MG63 (cell line): ENCODE results near the gene CD2AP. TPM values are rescaled to one million over a fixed set of nuclear protein-coding genes. Genes with fewer than 3 reads are reported as not detected.
"Not testable (repeated sequence)": the region's sequence is repeated elsewhere in the genome, so short reads cannot be mapped to it uniquely, and the experiment has no call there.

ENCODE experiments used
- DNase-seq: peaks from one replicate; pipeline ENCODE4 v3.0.0-alpha.2; 2020
- H3K27me3 ChIP-seq: fragments of 250-450 bp; sonication (Bioruptor Pico); 2 replicates; pipeline ENCODE4 v1.5.1; 2020; ENCODE audit warnings: mild to moderate bottlenecking, moderate library complexity
- H3K36me3 ChIP-seq: fragments of 250-450 bp; sonication (Bioruptor Pico); 2 replicates; pipeline ENCODE4 v1.5.1; 2020; ENCODE audit warnings: mild to moderate bottlenecking, moderate library complexity
- H3K4me3 ChIP-seq: fragments of 250-450 bp; sonication (Bioruptor Pico); 2 replicates; pipeline ENCODE4 v1.5.1; 2020; ENCODE audit warnings: mild to moderate bottlenecking, moderate library complexity
- H3K9me3 ChIP-seq: fragments of 250-450 bp; sonication (Bioruptor Pico); 2 replicates; pipeline ENCODE4 v1.5.1; 2020; ENCODE audit warnings: mild to moderate bottlenecking, moderate library complexity
- total RNA-seq: library from RNA; depleted of rRNA; stranded (reverse); fragments of >200 nt; shearing (Covaris generic); gene quantifications from 2 replicates; pipeline ENCODE4 v1.2.3, GENCODE V29; 2014; ENCODE audit warnings: low replicate concordance

Gene CD2AP
- total RNA-seq, 1 experiment from 2014 or later = 14.2 TPM

DNA sequence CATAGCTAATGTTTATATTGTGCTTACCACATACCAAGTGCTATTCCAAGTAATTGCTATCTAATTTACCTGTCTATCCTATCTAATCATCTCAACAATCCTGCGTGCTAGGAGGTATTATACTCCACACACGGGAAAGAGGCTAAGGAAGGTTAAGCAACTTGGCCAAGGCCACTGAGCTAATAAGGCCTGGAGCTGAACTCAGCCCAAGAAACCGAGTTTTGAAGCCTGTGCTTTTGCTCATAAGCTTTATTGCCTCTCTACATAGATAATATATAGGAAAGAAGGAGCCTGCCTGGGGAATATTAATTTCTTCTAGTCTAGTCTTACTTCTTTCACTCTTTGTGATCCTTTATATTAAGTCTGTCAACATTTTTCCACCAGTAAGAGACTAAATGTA lies 153.0 kb downstream of the CD2AP start:
- Histone ChIP-seq H3K27me3 (no peaks in the 10 kb centered on the region), H3K36me3 (no peaks in the 10 kb centered on the region), H3K4me3 (no peak overlapping the region), H3K9me3 (no peaks in the 10 kb centered on the region)
- no peak for DNase-seq

DNA sequence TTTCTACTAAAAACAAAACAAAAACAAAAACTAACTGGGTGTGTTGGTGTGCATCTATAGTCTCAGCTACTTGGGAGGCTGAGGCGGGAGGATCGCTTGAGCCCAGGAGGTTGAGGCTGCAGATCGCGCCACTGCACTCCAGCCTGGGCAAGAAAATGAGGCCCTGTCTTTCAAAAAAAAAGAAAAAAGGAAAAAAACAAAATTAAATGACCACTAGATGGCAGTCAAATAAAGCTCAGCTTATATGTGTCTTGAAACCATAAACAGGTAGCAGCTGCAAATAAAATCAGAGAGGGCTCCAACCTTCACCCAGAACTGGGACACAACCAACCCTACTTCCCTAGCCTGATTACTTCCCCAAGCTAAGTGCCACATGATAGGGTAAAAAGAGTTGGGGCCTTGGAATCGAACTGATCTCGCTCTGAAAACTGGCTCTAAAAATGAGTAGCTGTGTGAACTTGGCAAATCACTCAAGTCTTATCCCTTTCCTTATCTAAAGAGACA lies 153.7 kb downstream of the CD2AP start:
- H3K4me3 ChIP-seq = no peak overlapping the region
- H3K36me3 ChIP-seq = no peaks in the 10 kb centered on the region
- no peaks in the 10 kb centered on the region for H3K9me3 ChIP-seq
- peak; percentile 12 for DNase-seq
- no peaks in the 10 kb centered on the region for H3K27me3 ChIP-seq

DNA sequence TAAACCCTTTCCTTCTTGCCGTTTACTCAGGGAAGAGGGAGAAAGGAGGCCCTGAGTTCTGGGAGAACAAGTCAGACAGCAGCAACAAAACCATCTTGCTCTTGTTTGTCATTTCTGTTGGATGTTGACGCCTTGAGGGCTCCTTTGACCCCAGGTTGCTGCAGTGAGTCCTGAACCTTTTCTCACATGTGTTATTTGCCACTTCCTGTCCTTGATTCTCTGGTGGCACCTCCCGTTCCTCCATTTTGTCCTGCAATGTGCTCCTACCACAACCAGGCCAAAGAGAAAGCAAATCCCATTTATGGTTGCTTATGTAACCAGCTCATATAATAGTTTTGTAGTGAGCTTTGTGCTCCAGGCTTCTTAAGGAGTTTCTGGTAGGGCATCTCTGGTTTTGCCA lies 154.2 kb downstream of the CD2AP start:
- Histone ChIP-seq H3K4me3 (no peak overlapping the region), H3K9me3 (peaks cover under 1% of the 10 kb centered on the region; the same call in 1 of the 2 replicates), H3K27me3 (no peaks in the 10 kb centered on the region), H3K36me3 (no peaks in the 10 kb centered on the region)
- DNase-seq = no peak

DNA sequence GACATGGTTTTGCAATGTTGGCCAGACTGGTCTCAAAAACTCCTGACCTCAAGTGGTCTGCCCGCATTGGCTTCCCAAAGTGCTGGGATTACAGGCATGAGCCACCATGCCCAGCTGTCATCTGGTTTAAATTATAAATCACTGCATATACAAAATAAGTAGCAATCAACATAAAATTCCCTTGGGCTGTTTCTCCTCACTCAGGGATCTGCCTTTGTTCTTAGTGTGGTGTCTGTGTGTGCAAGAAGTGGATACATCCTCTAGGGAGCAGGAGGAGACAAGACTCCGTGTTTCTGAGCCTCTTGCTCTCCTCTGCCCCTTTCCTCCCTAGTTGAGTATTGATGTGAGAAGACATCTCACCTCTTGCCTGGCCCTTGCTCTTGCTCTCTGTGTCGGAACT lies 155.6 kb downstream of the CD2AP start:
- Histone ChIP-seq H3K36me3 (no peaks in the 10 kb centered on the region), H3K27me3 (no peaks in the 10 kb centered on the region), H3K9me3 (peaks cover 2% of the 10 kb centered on the region; the same call in 1 of the 2 replicates), H3K4me3 (no peak overlapping the region)
- peak; percentile 31 for DNase-seq

DNA sequence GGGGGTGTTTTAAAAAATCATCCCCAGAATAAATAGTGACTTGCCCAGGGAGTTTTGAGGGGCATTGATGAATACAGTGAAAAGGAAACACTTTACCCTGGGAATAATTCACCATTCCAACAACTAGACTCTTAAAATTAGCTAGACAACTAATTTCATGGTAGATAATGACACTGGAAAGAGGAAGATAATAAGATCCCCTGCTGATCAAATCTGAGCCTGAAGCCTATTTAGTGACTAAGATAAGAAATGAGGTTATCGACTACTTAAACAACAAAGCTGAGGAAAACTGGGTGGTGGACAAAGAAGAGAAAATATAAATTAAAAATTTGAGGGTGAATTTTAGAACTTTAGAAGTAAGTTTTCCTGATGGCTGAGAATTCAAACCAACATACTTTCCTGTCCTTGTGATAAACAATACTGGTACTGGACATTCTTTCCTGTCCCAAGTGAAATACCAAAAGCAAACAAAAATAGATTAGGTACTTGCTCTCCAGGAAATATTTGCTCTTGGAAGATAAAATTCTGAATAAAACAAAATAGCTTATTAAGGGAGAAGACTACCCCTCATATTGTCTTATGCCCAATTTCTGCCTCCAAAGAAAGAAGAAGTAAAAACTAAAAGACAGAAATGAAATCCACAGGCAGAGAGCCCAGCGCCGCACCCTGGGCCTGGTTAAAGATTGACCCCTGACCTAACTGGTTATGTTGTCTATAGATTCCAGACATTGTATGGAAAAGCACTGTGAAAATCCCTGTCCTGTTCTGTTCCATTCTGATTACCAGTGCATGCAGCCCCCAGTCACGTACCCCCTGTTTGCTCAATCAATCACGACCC lies 156.8 kb downstream of the CD2AP start:
- DNase-seq = no peak
- Histone ChIP-seq H3K9me3 (peaks cover 2% of the 10 kb centered on the region; the same call in 1 of the 2 replicates), H3K27me3 (no peaks in the 10 kb centered on the region), H3K36me3 (no peaks in the 10 kb centered on the region), H3K4me3 (no peak overlapping the region)

DNA sequence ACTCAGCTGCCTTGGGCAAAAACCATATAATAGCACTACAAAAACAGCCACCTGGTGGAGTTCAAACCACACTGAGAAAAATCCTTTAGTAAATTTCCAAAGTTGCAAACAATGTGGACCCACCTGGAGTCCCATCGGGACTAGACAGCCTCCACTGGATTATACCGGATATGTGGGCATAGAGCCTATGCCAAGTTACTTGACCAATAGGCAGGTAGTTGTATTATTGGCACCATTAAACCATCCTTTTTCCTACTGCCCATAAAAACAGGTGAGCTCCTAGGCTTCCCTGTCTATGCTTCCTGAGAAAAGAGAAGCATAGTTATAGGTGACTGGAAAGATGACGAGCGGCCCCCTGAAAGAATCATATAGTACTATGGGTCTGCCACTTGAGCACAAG lies 169.1 kb downstream of the CD2AP start:
- H3K27me3 ChIP-seq = no peaks in the 10 kb centered on the region
- no peak for DNase-seq
- no peaks in the 10 kb centered on the region for H3K9me3 ChIP-seq
- no peak overlapping the region for H3K4me3 ChIP-seq
- H3K36me3 ChIP-seq = no peaks in the 10 kb centered on the region

DNA sequence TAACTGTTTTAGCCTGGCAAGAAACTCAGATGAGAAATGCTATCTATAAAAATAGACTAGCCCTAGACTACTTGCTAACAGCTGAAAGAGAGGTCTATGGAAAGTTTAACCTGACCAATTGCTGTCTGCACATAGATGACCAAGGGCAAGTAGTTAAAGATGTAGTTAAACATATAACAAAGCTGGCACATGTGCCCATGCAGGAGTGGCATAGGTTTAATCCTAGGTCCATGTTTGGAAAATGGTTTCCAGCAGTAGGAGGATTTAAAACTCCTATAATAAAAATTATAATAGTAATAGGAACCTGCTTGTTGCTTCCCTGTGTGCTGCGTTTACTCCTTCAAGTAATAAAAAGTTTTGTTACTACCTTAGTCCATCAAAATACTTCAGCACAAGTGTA lies 169.6 kb downstream of the CD2AP start:
- Histone ChIP-seq H3K4me3 (no peak overlapping the region), H3K36me3 (no peaks in the 10 kb centered on the region), H3K9me3 (no peaks in the 10 kb centered on the region), H3K27me3 (no peaks in the 10 kb centered on the region)
- no peak for DNase-seq

DNA sequence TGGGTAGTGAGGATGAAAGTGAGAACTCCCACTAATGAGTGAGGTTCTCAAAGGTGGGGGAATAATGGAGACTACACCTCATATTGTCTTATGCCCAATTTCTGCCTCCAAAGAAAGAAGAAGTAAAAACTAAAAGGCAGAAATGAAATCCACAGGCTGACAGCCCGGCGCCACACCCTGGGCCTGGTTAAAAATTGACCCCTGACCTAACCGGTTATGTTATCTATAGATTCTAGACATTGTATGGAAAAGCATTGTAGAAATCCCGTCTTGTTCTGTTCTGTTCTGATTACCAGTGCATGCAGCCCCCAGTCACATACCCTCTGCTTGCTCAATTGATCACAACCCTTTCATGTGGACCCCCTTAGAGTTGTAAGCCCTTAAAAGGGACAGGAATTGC lies 170.0 kb downstream of the CD2AP start:
- not testable (repeated sequence) for H3K4me3 ChIP-seq, H3K9me3 ChIP-seq, H3K36me3 ChIP-seq, H3K27me3 ChIP-seq, DNase-seq

DNA sequence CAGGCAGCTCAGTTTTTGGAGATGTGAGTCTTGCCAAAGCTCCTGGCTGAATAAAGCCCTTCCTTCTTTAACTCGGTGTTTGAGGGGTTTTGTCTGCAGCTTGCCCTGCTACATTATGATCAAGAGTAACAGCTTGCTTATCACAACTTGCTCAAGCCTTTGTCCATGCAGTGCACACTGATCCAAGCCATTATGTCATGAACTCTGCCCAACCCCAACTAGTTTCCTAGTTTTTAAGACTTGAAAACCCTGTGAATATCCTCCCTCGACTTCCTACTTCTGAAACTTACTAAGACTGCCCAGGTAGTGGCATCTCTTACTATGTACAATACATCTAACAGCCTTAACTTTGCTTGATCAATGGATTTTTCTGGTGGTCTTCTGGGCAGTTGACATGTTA lies 170.4 kb downstream of the CD2AP start:
- DNase-seq = no peak
- H3K9me3 ChIP-seq = peaks cover 2% of the 10 kb centered on the region; the same call in 1 of the 2 replicates
- no peaks in the 10 kb centered on the region for H3K27me3 ChIP-seq
- H3K36me3 ChIP-seq = no peaks in the 10 kb centered on the region
- H3K4me3 ChIP-seq = no peak overlapping the region

DNA sequence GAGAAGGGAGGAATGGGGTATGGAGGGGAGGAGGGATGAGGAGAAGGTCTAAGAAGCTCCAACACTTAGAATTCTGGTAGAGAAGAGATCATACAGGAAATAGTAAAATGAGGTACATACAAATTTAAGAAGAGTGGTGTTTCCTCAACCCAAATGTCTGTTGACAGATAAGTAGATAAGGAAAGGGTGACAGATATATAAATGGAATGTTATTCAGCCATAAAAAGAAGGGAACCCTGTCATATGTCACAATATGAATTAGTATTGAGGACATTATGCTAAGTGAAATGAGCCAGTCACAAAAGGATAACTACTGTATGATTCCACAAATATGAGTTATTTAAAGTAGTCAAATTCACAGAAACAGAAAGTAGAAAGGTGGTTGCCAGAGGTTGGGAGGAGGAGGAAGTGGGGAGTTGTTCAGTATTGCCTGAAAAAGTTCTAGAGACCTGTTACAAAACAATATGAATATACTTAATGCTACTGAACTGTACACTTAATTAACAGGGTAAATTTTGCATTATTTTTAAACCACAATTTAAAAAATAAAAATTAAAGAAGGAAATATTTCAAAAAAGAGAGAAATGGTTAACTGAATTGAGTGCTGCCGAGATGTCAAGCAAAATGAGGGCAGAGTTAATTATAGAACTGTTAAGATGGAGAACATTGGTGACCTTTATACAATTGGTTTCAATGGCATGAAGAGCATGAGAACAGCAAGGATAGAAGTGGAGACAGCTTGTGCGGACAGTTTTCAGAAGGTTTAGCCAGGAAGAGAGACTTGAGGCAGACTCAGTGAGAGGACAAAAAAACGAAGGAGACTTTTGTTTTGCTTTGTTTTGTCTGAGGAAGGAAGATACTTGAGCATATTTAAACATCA lies 173.2 kb downstream of the CD2AP start:
- H3K9me3 ChIP-seq = peaks cover 2% of the 10 kb centered on the region; the same call in 1 of the 2 replicates
- DNase-seq = no peak
- H3K36me3 ChIP-seq = no peaks in the 10 kb centered on the region
- H3K27me3 ChIP-seq = no peaks in the 10 kb centered on the region
- no peak overlapping the region for H3K4me3 ChIP-seq

DNA sequence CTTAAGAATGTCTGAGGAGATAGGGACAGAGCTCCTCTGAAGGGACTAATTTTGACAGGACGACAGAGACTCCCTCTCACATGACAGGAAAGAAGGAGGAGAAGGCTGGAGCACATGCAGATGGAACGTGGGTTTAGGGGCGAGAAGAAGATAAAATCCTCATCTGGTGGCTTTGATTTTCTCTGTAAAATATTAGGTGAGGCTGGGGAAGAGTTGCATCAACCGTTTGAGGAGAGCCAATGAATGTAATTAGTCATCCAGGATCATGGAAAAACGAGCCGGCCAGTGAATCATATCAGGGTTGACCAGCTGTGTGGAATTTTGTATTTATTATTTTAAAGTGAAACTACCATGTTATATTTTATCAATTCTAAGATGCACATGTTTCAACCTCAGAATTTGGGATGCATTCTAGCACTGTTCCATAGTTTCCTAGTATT lies 173.9 kb downstream of the CD2AP start:
- H3K36me3 ChIP-seq = no peaks in the 10 kb centered on the region
- peaks cover 2% of the 10 kb centered on the region; the same call in 1 of the 2 replicates for H3K9me3 ChIP-seq
- no peaks in the 10 kb centered on the region for H3K27me3 ChIP-seq
- H3K4me3 ChIP-seq = no peak overlapping the region
- DNase-seq = peak; percentile 72

DNA sequence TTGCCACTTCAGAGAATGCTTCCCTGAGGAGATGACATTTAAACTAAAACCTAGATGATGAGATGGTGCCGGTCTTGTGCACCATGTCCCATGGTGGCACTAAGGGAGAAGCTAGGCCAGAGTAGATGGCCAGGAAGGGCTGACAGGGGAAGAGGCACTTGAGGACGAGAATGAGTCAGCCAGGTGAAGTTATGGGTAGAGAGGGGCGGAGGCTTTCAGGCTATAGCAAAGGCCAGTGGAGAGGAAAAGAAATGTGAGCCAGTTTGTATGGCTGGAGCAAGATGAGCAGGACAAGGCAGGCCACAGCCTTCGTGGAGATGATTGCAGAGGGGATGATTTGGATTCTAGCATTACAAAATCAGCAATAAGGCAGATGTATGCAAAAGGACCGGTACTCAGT lies 176.1 kb downstream of the CD2AP start:
- no peaks in the 10 kb centered on the region for H3K36me3 ChIP-seq
- no peaks in the 10 kb centered on the region for H3K27me3 ChIP-seq
- H3K9me3 ChIP-seq = peaks cover 2% of the 10 kb centered on the region; the same call in 1 of the 2 replicates
- DNase-seq = no peak
- no peak overlapping the region for H3K4me3 ChIP-seq

DNA sequence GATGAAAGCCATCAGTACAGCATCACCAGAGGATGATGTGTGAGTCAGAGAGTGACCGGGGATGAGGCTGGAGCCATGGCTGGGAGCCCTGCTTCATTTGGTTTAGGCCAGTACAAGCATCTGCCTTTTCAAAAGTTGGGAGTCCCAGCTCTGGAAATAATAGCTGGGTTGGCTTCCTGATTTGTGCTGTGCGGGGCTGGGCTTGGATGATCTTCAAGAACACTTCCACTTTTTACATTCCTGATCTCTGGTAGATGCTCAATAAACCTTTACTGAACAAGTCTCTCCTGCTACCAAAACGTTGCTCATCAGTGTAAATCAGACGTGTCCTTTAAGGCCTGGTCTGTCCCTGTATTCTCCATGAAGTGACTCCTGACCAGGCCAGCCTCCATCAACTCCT lies 176.7 kb downstream of the CD2AP start:
- Histone ChIP-seq H3K9me3 (peaks cover 2% of the 10 kb centered on the region; the same call in 1 of the 2 replicates), H3K4me3 (no peak overlapping the region), H3K27me3 (no peaks in the 10 kb centered on the region), H3K36me3 (no peaks in the 10 kb centered on the region)
- DNase-seq = peak; percentile 41

DNA sequence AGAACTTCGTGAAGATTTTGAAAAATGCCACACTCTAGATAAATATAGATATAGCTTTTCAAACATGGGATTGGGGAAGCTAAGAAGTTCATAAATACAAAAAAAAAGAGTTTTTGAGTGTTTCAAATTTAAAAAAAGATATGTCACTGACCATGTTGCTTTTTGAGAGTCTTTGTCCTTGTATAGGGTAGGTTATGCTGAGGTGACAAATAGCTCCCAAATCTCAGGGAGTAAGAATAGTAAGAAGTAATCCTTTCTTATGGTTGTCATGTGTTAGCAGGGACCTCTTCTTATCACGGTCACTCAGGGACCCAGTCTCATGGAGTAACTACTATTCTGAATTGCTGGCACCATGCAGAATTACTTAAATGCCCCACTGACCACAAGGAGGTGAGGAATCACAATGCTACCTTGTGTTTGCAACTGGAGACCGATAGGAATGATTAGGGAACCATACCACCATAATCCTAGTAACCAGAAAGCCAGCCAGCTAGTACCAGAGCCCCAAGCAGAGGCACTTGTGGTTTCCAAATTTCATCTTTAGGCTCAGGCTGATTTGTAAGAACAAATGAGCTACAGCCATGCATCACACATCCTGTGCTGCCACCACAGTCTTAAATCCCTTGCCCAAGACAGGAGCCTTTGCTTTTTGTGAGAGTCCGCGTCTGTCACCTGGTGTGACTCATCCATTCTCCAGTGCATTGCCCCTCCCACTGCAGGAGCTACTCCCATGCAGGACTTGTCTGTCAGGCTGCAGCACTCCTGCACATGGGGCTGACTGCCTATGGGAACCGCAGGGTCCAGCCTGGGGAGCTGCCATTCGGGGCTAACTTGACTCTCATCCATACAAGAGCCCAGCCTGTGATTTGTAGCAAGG lies 178.4 kb downstream of the CD2AP start:
- H3K36me3 ChIP-seq = no peaks in the 10 kb centered on the region
- no peak overlapping the region for H3K4me3 ChIP-seq
- peaks cover 2% of the 10 kb centered on the region; the same call in 1 of the 2 replicates for H3K9me3 ChIP-seq
- peak; percentile 65 for DNase-seq
- H3K27me3 ChIP-seq = no peaks in the 10 kb centered on the region

DNA sequence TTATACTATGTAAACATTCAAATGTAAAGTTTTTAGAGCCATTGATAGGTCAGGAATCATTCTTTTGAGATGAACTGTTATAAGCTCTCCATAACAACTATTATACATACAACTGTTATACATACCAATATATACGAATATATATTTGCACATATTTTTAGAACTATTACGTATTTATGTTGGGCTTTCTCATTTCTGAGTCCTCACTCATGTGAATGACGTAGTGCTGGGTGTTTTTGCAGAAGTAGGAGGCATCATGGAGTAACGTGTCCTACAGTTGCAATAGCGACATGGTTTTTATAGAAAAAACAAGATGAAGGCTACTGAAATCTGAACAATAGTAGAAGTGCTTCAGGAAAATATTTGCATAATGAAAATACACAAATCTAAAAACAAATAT lies 184.4 kb downstream of the CD2AP start:
- no peak for DNase-seq
- Histone ChIP-seq H3K9me3 (no peaks in the 10 kb centered on the region), H3K27me3 (no peaks in the 10 kb centered on the region), H3K36me3 (no peaks in the 10 kb centered on the region), H3K4me3 (no peak overlapping the region)

DNA sequence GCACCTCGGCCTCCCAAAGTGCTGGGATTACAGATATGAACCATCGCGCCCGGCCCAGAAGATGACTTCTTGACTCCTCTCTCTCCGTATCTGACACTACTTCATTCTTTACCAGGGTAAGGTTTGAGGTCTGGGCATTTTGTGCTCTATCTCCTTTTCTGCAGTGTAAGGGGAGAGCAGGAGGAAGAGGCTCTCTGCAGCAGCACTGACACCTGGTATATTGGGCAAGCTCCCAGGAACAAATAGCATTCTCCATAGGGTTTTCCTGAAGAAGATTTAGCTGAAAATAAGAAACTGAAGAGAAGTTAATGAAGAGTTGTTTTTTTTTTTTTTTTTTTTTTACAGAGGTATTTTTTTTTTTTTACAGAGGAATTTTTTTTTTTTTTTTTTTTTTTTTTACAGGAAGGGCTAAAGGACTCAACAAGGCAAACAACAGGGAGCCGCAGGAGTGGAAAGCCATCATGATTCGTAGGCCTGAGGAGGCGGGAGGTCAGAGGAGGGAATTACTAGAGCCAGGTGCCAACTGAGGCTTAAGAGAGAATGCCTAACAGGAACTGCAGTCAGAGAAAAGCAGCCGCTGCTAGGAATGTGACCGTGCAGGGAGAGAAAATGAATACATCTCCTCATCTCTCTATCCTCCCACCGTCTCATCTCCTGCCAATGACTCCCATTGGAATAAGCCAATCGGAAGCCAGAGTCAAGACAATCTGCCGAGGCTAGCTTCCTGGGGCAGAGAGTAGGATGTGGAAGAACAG lies 186.1 kb downstream of the CD2AP start:
- peak; percentile 81 for DNase-seq
- H3K27me3 ChIP-seq = no peaks in the 10 kb centered on the region
- no peaks in the 10 kb centered on the region for H3K36me3 ChIP-seq
- no peaks in the 10 kb centered on the region for H3K9me3 ChIP-seq
- H3K4me3 ChIP-seq = no peak overlapping the region
